Testis (tissue), 2 donors: ENCODE measurements around the gene OOSP3.

ENCODE experiments used
- CTCF ChIP-seq, 3 experiments: fragments of 450-650 bp in 2 of 3; fragments of 200-600 bp in 1 of 3; sonication (generic) in 1 of 3; IDR thresholded peaks; one replicate each; pipeline ENCODE4 v1.5.1; 2016 to 2019; ENCODE audit warnings: antibody characterized with exemption in 3 of 3, mild to moderate bottlenecking in 2 of 3, moderate library complexity in 1 of 3
- POLR2A ChIP-seq: fragments of 450-650 bp; IDR thresholded peaks from one replicate; pipeline ENCODE4 v1.6.1; 2017; ENCODE audit warnings: antibody characterized with exemption, mild to moderate bottlenecking, moderate library complexity

DNA sequence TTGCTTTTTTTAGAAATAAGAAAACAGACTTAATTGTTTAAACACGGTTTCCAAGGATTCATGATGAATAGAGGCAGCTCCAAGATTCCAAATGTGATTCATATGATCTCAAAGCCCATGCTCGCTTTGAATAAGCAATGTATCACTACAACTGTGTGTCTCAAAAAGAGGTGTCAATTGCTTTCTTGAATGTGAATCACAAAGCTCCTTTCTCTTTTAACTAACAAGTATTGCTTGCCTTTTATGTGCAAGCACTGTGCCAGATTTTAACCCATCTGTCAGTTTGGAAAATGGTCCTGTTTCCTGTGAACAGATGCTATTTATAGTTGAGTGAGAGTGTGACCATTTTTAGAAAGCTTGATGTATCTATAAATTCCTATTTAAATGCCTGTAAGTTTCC is 66.1 kb downstream of the OOSP3 start:
- TF ChIP-seq CTCF (IDR thresholded peaks at IDR 0.05) = no peak
- no peak for TF ChIP-seq POLR2A
